ENCODE results near the gene NEUROD6. TPM values are rescaled to one million over a fixed set of nuclear protein-coding genes. Genes with fewer than 3 reads are reported as not detected.
A peak's percentile ranks its signal among the peaks of the same experiment; 100 is the strongest.

Gene NEUROD6
- not detected for total RNA-seq

DNA sequence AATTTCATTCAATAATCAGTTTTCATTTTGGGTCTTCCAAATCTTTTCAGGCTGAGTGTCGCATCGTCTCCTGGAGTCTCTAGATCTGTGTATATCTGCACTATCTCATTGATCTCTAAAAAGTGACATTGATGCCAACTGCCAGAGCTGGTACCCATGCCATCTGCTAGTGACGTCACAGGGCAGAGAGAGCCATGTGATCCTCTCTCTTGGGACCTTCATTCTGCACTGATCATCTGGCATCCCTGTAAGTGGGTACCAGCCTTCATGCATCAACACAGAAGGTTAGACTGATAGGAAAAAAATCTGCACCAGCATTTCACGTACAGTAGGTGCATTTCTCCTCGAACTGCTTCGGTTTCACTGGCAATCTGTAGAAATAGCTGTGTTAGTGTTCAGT lies at the start of gene NEUROD6:
TSS of gene NEUROD6 (minus strand) at position 124 of the 400 bp plus-strand sequence. CDS start 1,458 bp downstream, outside the sequence.
- H3K36me3 ChIP-seq, result no peaks in the 10 kb centered on the region
- TF ChIP-seq POLR2AphosphoS5 (IDR thresholded peaks at IDR 0.05), result no peak
- no peak for TF ChIP-seq POLR2A (IDR thresholded peaks at IDR 0.05)
- TF ChIP-seq, protein P1, sequence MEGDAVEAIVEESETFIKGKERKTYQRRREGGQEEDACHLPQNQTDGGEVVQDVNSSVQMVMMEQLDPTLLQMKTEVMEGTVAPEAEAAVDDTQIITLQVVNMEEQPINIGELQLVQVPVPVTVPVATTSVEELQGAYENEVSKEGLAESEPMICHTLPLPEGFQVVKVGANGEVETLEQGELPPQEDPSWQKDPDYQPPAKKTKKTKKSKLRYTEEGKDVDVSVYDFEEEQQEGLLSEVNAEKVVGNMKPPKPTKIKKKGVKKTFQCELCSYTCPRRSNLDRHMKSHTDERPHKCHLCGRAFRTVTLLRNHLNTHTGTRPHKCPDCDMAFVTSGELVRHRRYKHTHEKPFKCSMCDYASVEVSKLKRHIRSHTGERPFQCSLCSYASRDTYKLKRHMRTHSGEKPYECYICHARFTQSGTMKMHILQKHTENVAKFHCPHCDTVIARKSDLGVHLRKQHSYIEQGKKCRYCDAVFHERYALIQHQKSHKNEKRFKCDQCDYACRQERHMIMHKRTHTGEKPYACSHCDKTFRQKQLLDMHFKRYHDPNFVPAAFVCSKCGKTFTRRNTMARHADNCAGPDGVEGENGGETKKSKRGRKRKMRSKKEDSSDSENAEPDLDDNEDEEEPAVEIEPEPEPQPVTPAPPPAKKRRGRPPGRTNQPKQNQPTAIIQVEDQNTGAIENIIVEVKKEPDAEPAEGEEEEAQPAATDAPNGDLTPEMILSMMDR (IDR thresholded peaks at IDR 0.05), result no peak
- H3K4me3 ChIP-seq, result no peak within 1 kb of the TSS
- no peaks in the 10 kb centered on the region for H3K9me3 ChIP-seq
- H3K27me3 ChIP-seq (replicated peaks; ENCODE audit: insufficient read depth), result no peaks in the 10 kb centered on the region
- intact Hi-C loops (cut with DNase I), result no loop called here
- H3K4me1 ChIP-seq (replicated peaks), result no peaks in the 10 kb centered on the region
- no peak for DNase-seq (ENCODE audit: low spot score)
- H3K27ac ChIP-seq, result no peak within 1 kb of the TSS
- WGBS, result 83% methylated on average over 6 of the region's 6 CpGs

DNA sequence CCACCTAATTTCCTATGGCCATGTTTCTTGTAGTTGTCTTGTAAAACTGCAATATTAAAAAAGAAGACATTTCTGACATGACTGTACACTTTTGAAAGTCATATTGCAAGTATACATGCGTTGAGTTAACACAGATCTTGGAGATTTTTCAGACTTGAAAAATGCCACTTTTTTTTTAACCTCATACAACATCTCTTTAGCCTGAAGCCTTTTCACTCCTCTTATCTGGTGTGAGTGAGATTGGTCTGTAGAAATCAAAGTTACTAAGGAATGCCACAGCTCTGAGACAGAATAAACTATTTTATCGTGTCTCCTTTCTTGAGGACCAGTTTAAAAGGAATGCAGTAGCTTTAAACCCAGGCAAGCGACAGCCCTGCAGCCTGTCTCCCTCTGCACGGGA lies 43.9 kb upstream of the NEUROD6 start:
- WGBS, result 52% methylated on average over 4 of the region's 4 CpGs
- TF ChIP-seq POLR2AphosphoS5 (IDR thresholded peaks at IDR 0.05), result no peak
- TF ChIP-seq, protein P1 (IDR thresholded peaks at IDR 0.05), result no peak
- no peak for TF ChIP-seq POLR2A (IDR thresholded peaks at IDR 0.05)
- Histone ChIP-seq H3K27ac (no peak overlapping the region), H3K36me3 (no peaks in the 10 kb centered on the region), H3K4me3 (no peak overlapping the region), H3K4me1 (replicated peaks) (no peaks in the 10 kb centered on the region), H3K9me3 (no peaks in the 10 kb centered on the region), H3K27me3 (replicated peaks; ENCODE audit: insufficient read depth) (no peaks in the 10 kb centered on the region)
- intact Hi-C loops (cut with DNase I), result no loop called here
- DNase-seq (ENCODE audit: low spot score), result no peak

DNA sequence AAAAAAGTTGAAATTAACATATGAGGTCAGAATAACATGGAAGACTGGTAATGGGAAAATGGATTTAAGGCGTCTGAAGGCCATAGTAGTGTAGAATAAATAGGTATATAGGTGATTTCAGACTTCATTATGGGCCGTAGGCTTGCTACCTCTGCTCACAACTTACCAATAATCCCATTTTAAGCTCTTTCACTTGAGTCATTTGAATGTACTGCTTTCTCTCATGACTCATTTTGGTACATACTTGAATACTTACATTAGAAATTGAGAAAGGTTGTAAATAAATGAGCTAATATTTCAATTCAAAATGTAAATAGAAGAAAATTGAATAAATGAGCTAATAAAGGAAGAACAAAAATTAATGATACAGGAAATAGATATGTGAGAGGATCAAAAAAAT lies 42.2 kb upstream of the NEUROD6 start:
- Histone ChIP-seq H3K4me1 (replicated peaks) (no peaks in the 10 kb centered on the region), H3K4me3 (no peak overlapping the region), H3K27ac (no peak overlapping the region), H3K27me3 (replicated peaks; ENCODE audit: insufficient read depth) (no peaks in the 10 kb centered on the region), H3K36me3 (no peaks in the 10 kb centered on the region), H3K9me3 (no peaks in the 10 kb centered on the region)
- intact Hi-C loops (cut with DNase I), result no loop called here
- 83% methylated on average over 2 of the region's 2 CpGs for WGBS
- TF ChIP-seq POLR2AphosphoS5 (IDR thresholded peaks at IDR 0.05) (no peak), POLR2A (IDR thresholded peaks at IDR 0.05) (no peak)
- TF ChIP-seq, protein P1 (IDR thresholded peaks at IDR 0.05), result no peak
- no peak for DNase-seq (ENCODE audit: low spot score)

DNA sequence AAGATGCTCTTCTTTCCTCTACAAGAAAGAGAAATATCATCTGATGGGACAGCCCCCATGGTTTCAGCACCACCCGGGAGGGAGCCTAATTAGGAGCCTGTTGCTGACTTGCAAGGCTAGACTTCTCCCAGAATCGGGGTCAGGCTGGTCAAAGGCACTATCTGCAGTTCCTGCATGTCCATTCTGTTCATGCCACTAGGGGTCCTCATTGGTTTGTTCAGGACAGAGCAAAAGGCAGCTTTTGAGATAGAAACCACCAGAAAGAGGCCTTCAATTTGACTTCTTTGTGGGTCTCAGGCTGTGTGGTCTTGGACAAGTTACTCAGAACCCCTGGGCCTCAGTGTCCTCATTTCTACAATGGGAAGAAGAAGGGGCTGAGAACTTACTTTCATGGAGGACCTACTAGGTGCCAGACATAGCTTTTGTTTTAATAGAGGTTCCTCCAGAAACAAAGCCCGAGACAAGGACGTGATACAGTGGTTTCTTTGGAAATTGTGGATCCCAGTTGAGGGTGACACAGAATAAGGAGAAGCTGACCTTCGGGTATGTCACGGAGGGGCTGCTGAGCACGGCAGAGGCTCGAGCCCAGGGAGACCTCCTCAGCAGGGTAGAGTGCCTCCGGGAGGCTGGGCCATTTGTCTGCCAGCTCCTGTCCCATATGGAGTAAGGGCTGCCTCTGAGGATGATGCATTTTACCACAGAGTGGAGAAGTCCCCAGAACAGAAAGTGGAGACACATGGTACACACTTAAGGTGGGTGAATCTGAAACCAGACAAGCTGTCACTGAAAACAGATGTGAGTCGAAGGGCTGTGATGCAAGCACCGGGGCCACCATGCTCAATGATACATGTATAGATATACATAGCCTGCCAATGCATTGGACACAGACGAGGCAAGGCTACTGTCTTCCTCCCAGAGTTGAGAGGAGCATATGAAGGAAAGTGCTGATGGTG lies 33.1 kb upstream of the NEUROD6 start:
- no peak for TF ChIP-seq POLR2A (IDR thresholded peaks at IDR 0.05)
- TF ChIP-seq, protein P1 (IDR thresholded peaks at IDR 0.05), result peak; percentile 24 to 57 (median 50)
- no peak for TF ChIP-seq POLR2AphosphoS5 (IDR thresholded peaks at IDR 0.05)
- H3K27me3 ChIP-seq (replicated peaks; ENCODE audit: insufficient read depth), result no peaks in the 10 kb centered on the region
- peak; percentile 39 for DNase-seq (ENCODE audit: low spot score)
- intact Hi-C loops (cut with DNase I), result no loop called here
- no peak overlapping the region for H3K4me3 ChIP-seq
- WGBS, result 82% methylated on average over 12 of the region's 12 CpGs
- no peaks in the 10 kb centered on the region for H3K36me3 ChIP-seq
- H3K27ac ChIP-seq, result no peak overlapping the region
- no peaks in the 10 kb centered on the region for H3K4me1 ChIP-seq (replicated peaks)
- no peaks in the 10 kb centered on the region for H3K9me3 ChIP-seq
